ENCODE data around the gene FPR2. TPM values are rescaled to one million over a fixed set of nuclear protein-coding genes. Genes with fewer than 3 reads are reported as not detected.

Gene FPR2
- polyA plus RNA-seq, 1 donor (not counting 4 experiments of a cell fraction or from before 2014, with no cell fraction given) = 0.05 TPM

DNA sequence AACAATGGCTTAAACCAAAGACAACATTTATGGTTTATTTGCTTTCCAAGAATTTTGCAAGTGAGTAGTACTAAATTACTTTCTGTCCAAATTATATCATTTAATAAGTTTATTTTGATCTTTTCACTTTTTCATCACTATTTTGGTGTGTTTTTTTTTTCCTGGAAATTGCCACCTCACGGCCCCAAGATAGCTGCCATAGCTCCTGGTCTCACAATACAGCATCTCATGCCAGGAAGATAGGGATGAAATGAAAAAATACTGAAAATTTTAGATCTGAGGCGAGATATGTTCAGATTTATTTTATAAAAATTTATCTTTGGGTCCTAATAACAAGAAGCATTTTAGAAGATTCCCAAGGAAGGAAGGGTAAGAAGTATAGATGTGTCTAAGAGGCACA lies 27.0 kb downstream of the FPR2 start:
- Histone ChIP-seq H3K9me3 (ENCODE audit: control insufficient read depth, low read depth, low read length) (no peaks in the 10 kb centered on the region), H3K27ac (ENCODE audit: control insufficient read depth, insufficient read depth, low read length) (no peak overlapping the region), H4K20me1 (ENCODE audit: control insufficient read depth, extremely low read depth, insufficient read depth, low read length) (no peaks in the 10 kb centered on the region), H3K36me3 (ENCODE audit: control insufficient read depth in 2 of 2, extremely low read depth in 1 of 2, insufficient read depth in 2 of 2, low read length in 2 of 2) (no peaks in the 10 kb centered on the region), H3K4me2 (ENCODE audit: control insufficient read depth, extremely low read depth, insufficient read depth, low read depth, low read length) (no peak overlapping the region), H3K9me1 (ENCODE audit: control insufficient read depth, extremely low read depth, insufficient read depth, low read length) (no peaks in the 10 kb centered on the region), H2AFZ (ENCODE audit: control insufficient read depth, low read length) (no peak overlapping the region), H3K9ac (ENCODE audit: control insufficient read depth, extremely low read depth, insufficient read depth, low read length) (no peak overlapping the region), H3K79me2 (ENCODE audit: control insufficient read depth, insufficient read depth, low read length) (no peaks in the 10 kb centered on the region), H3K4me3 (ENCODE audit: control insufficient read depth in 2 of 3, extremely low read depth in 1 of 3, insufficient read depth in 2 of 3, low read depth in 1 of 3, low read length in 3 of 3) (no peak overlapping the region), H3K27me3 (ENCODE audit: control insufficient read depth, extremely low read depth, insufficient read depth, low read length) (no peaks in the 10 kb centered on the region), H3K4me1 (ENCODE audit: control insufficient read depth, extremely low read depth, insufficient read depth, low read length) (peaks cover 14% of the 10 kb centered on the region)
- TF ChIP-seq EZH2 (IDR thresholded peaks at IDR 0.05; ENCODE audit: low read length) = no peak
- TF ChIP-seq CTCF (optimal IDR thresholded peaks at IDR 0.05 in 1 of 3, IDR thresholded peaks at IDR 0.05 in 1 of 3, conservative IDR thresholded peaks at IDR 0.05 in 1 of 3; ENCODE audit: extremely low read depth in 1 of 3, insufficient read depth in 2 of 3, low read length in 3 of 3) = no peak
- dilution Hi-C loops (cut with MboI; ENCODE audit: extremely low pct_ligation_motif_present, low sequenced_read_pairs) = no loop called here
- FAIRE-seq (no peak), DNase-seq (ENCODE audit: low read depth, low spot score) (no peak)

DNA sequence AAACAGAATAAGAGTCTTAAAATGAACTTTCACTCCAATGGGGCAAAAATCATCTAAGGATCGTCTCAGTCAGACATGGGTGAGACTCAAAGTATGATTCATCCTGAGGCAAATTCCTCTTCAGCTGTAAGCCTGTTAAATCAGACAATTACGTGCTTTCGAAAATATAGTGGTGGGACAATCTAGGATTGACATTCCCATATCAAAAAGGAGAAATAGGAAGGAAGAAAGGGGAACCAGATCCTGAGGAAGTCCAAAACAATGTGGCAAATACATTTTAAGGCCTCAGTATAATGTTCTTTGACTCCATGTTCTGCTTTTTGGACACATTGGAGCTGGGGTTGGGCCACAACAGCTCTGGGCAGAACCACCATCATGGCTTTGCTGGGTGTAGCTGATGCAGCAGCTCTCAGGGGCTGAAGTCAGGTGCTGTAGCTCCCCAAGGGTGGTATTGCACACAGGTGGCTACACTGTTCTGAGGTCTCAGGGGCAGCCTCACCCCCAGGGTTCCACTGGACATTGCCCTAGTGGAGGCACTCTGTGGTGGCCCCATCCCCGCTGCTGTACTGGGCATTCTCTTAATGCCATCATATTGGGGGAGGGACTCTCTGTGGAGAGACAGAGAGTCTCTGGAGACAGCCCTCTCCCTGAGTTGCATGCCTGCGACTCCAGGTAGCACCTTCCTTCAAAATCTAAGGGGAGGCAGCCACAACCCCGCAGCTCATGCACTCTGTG lies 28.2 kb downstream of the FPR2 start:
- H3K4me2 ChIP-seq (ENCODE audit: control insufficient read depth, extremely low read depth, insufficient read depth, low read depth, low read length) = no peak overlapping the region
- H4K20me1 ChIP-seq (ENCODE audit: control insufficient read depth, extremely low read depth, insufficient read depth, low read length) = no peaks in the 10 kb centered on the region
- FAIRE-seq (peak; percentile 32), DNase-seq (ENCODE audit: low read depth, low spot score) (no peak)
- H3K4me3 ChIP-seq (ENCODE audit: control insufficient read depth in 2 of 3, extremely low read depth in 1 of 3, insufficient read depth in 2 of 3, low read depth in 1 of 3, low read length in 3 of 3) = no peak overlapping the region
- dilution Hi-C loops (cut with MboI; ENCODE audit: extremely low pct_ligation_motif_present, low sequenced_read_pairs) = no loop called here
- no peaks in the 10 kb centered on the region for H3K9me1 ChIP-seq (ENCODE audit: control insufficient read depth, extremely low read depth, insufficient read depth, low read length)
- no peak overlapping the region for H3K27ac ChIP-seq (ENCODE audit: control insufficient read depth, insufficient read depth, low read length)
- no peaks in the 10 kb centered on the region for H3K36me3 ChIP-seq (ENCODE audit: control insufficient read depth in 2 of 2, extremely low read depth in 1 of 2, insufficient read depth in 2 of 2, low read length in 2 of 2)
- TF ChIP-seq EZH2 (IDR thresholded peaks at IDR 0.05; ENCODE audit: low read length) = no peak
- TF ChIP-seq CTCF (optimal IDR thresholded peaks at IDR 0.05 in 1 of 3, IDR thresholded peaks at IDR 0.05 in 1 of 3, conservative IDR thresholded peaks at IDR 0.05 in 1 of 3; ENCODE audit: extremely low read depth in 1 of 3, insufficient read depth in 2 of 3, low read length in 3 of 3) = no peak
- H3K9ac ChIP-seq (ENCODE audit: control insufficient read depth, extremely low read depth, insufficient read depth, low read length) = no peak overlapping the region
- H2AFZ ChIP-seq (ENCODE audit: control insufficient read depth, low read length) = no peak overlapping the region
- no peaks in the 10 kb centered on the region for H3K27me3 ChIP-seq (ENCODE audit: control insufficient read depth, extremely low read depth, insufficient read depth, low read length)
- H3K9me3 ChIP-seq (ENCODE audit: control insufficient read depth, low read depth, low read length) = no peaks in the 10 kb centered on the region
- H3K79me2 ChIP-seq (ENCODE audit: control insufficient read depth, insufficient read depth, low read length) = no peaks in the 10 kb centered on the region
- peaks cover 11% of the 10 kb centered on the region for H3K4me1 ChIP-seq (ENCODE audit: control insufficient read depth, extremely low read depth, insufficient read depth, low read length)
